Endothelial cell of umbilical vein (primary cell): Measurements from ENCODE around the gene CST9L.

Experiments used
- EZH2 ChIP-seq: IDR thresholded peaks from 2 replicates; pipeline ENCODE4 v1.6.1; 2012; ENCODE audit warnings: borderline replicate concordance, low read depth, mild to moderate bottlenecking, moderate library complexity, low read length, inconsistent platforms; ENCODE audit not compliant: severe bottlenecking
- FOS ChIP-seq: IDR thresholded peaks from 2 replicates; pipeline ENCODE4 v1.6.1; 2011; ENCODE audit warnings: mild to moderate bottlenecking, low read length, moderate library complexity, borderline replicate concordance; ENCODE audit not compliant: insufficient read depth
- GATA2 ChIP-seq: IDR thresholded peaks from 2 replicates; pipeline ENCODE4 v1.7.0; 2011; ENCODE audit warnings: low read depth, mild to moderate bottlenecking, moderate library complexity, mixed read lengths, low read length; ENCODE audit not compliant: insufficient read length, insufficient read depth
- JUN ChIP-seq: IDR thresholded peaks from 2 replicates; pipeline ENCODE4 v1.6.1; 2011; ENCODE audit warnings: borderline replicate concordance, low read depth; ENCODE audit not compliant: insufficient read length, insufficient read depth
- POLR2A ChIP-seq: IDR thresholded peaks from 2 replicates; pipeline ENCODE4 v1.6.1; 2012; ENCODE audit warnings: low read depth, mild to moderate bottlenecking, control low read depth, low read length
- POLR2AphosphoS5 ChIP-seq: IDR thresholded peaks from 2 replicates; pipeline ENCODE4 v1.6.1; 2012; ENCODE audit warnings: low read depth, mild to moderate bottlenecking, control low read depth, low read length, moderate library complexity; ENCODE audit not compliant: insufficient read depth
- TF ChIP-seq, protein P1 (sequence below), 2 donors: IDR thresholded peaks; 1 replicate in 1 of 2; 2 replicates in 1 of 2; pipeline ENCODE4 v1.5.1; 2011; ENCODE audit warnings: low read length in 2 of 2, mild to moderate bottlenecking in 2 of 2, moderate library complexity in 2 of 2, control low read depth in 1 of 2, inconsistent platforms in 1 of 2, low read depth in 1 of 2; ENCODE audit not compliant: insufficient read depth in 1 of 2; ENCODE audit errors: extremely low read depth in 1 of 2
- TF ChIP-seq, protein P2 (sequence below): IDR thresholded peaks from 2 replicates; pipeline ENCODE4 v1.6.1; 2011; ENCODE audit not compliant: insufficient read depth, insufficient read length

DNA sequence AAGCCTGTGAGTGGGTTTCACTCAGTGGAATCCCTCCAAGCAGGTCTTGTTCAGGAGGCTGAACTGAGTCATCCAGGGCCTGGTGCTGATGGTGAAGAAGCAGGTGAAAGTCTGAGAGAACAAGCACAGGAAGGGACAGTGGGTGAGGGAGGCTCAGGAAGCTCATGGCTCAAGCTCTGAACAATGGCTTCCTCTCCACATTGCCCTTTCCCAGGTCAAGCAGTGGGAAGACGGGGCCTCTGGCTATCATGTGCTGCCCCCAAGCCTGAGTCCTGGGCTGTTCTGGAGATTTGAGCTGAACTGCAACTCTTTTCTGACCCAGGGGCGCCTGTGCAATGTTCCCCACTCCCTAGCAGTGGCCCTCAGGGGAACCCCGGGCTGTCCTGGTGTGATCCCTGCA is 3.4 kb downstream of the CST9L start:
- TF ChIP-seq, protein P1, sequence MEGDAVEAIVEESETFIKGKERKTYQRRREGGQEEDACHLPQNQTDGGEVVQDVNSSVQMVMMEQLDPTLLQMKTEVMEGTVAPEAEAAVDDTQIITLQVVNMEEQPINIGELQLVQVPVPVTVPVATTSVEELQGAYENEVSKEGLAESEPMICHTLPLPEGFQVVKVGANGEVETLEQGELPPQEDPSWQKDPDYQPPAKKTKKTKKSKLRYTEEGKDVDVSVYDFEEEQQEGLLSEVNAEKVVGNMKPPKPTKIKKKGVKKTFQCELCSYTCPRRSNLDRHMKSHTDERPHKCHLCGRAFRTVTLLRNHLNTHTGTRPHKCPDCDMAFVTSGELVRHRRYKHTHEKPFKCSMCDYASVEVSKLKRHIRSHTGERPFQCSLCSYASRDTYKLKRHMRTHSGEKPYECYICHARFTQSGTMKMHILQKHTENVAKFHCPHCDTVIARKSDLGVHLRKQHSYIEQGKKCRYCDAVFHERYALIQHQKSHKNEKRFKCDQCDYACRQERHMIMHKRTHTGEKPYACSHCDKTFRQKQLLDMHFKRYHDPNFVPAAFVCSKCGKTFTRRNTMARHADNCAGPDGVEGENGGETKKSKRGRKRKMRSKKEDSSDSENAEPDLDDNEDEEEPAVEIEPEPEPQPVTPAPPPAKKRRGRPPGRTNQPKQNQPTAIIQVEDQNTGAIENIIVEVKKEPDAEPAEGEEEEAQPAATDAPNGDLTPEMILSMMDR (IDR thresholded peaks at IDR 0.05; ENCODE audit: extremely low read depth in 1 of 2, insufficient read depth in 1 of 2, low read depth in 1 of 2, low read length in 2 of 2), result no peak
- TF ChIP-seq POLR2A (no peak), POLR2AphosphoS5 (no peak), EZH2 (no peak), JUN (no peak), GATA2 (no peak), FOS (no peak)
- TF ChIP-seq, protein P2, sequence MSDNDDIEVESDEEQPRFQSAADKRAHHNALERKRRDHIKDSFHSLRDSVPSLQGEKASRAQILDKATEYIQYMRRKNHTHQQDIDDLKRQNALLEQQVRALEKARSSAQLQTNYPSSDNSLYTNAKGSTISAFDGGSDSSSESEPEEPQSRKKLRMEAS, result no peak
